ENCODE results near the gene MAB21L4. TPM values are rescaled to one million over a fixed set of nuclear protein-coding genes. Genes with fewer than 3 reads are reported as not detected.
"Not testable (repeated sequence)": the region's sequence is repeated elsewhere in the genome, so short reads cannot be mapped to it uniquely, and the experiment has no call there.

The MAB21L4 gene
- total and polyA plus RNA-seq, 5 experiments from 2014 or later, result not detected

DNA sequence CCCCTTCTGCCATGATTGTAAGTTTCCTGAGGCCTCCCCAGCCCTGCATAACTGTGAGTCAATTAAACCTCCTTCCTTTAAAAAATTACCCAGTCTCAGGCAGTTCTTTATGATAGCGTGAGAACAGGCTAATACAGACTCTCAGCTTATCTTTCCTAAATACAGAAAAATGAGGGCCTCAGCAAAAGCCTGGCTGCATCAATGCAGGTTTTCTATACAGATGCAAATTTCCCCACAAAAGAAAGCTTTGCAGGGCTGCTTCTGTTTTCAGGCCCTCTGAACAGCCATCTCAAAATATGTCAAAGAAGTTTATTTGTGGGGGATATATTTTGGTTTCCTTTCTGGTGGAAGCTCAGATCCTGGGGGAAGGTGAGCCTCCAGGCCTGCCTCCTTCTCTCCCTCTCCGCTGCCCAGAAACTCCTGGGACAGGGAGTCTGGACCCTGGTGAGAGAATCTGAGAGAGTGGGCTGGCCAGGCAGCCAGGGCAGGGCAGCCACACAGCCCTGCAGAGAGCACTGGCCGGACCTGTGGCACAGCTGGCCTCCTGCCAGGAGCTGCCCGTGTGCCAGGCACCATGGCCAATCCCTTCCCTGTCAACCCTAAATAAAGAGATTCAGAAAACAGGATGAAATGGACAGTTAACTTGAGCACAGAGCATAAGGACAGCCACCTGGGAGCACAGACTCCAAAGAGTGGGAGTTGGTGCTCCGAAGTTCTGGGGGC is 48.9 kb downstream of the MAB21L4 start:
- H3K27me3 Mint-ChIP-seq, result peaks cover 0 to 8% (median 0%) of the 10 kb centered on the region in 5 donors
- peaks cover 0 to 3% (median 0%) of the 10 kb centered on the region in 9 donors for H3K9me3 Mint-ChIP-seq
- no peak overlapping the region for H3K27ac Mint-ChIP-seq
- POLR2A ChIA-PET, result no interaction called here
- ATAC-seq (no peak), DNase-seq (no peak)
- H3K36me3 Mint-ChIP-seq, result no peaks in the 10 kb centered on the region
- H3K4me3 Mint-ChIP-seq, result no peak overlapping the region
- no peaks in the 10 kb centered on the region for H3K4me1 Mint-ChIP-seq

DNA sequence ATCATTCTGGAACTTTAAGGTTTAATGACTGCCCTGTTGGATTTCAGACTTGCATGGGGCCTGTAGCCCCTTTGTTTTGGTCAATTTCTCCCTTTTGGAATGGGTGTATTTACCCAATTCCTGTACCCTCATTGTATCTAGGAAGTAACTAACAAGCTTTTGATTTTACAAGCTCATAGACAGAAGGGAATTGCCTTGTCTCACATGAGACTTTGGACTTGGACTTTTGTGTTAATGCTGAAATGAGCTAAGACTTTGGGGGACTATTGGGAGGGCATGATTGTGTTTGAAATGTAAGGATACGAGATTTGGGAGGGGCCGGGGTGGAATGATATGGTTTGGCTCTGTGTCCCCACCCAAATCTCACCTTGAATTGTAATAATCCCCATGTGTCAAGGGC is 49.6 kb downstream of the MAB21L4 start:
- ATAC-seq, H3K9me3 Mint-ChIP-seq, H3K27me3 Mint-ChIP-seq, DNase-seq, POLR2A ChIA-PET, H3K27ac Mint-ChIP-seq, H3K36me3 Mint-ChIP-seq, H3K4me3 Mint-ChIP-seq, H3K4me1 Mint-ChIP-seq: not testable (repeated sequence)

DNA sequence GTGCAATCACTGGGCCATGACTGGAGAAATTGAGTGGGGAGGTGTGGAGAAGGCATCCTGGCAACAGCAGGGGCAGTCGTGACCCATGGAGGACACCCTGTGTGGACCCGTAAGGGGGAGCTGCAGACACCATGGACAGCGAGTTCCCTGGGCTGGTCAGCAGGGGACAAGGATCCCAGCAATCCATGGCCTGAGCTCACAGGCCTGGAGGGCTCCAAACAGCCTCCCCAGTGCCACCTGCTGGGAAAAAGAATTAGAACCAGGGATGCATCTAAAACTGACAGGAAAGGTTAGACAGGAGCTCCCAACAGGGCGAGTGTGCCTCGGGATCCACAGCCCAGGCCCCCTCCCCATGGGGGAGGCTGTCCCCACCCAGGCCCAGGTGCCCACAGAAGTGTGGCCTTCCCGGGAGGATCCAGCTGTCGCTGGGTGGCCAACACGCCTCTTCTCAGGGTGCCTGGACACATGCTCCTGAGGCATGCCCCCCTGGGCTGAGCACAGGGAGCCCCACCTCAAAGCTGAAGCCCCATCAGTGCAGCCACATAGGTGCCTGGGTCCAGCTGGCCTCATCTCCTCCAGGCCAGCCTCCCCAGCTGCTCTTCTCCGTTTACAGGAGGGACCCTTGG is 55.4 kb downstream of the MAB21L4 start:
- DNase-seq, result peak in 1 of 10 donors; percentile 27
- no peaks in the 10 kb centered on the region for H3K36me3 Mint-ChIP-seq
- H3K4me1 Mint-ChIP-seq, result no peaks in the 10 kb centered on the region
- peaks cover 0 to 10% (median 0%) of the 10 kb centered on the region in 5 donors for H3K27me3 Mint-ChIP-seq
- H3K4me3 Mint-ChIP-seq, result no peak overlapping the region
- POLR2A ChIA-PET, result no interaction called here
- peak; percentile 33 to 35 for ATAC-seq
- H3K9me3 Mint-ChIP-seq, result peaks cover 0 to 3% (median 0%) of the 10 kb centered on the region in 9 donors
- H3K27ac Mint-ChIP-seq, result peak overlapping the region in 3 of 10 donors; percentile 6 to 32 (median 15)

DNA sequence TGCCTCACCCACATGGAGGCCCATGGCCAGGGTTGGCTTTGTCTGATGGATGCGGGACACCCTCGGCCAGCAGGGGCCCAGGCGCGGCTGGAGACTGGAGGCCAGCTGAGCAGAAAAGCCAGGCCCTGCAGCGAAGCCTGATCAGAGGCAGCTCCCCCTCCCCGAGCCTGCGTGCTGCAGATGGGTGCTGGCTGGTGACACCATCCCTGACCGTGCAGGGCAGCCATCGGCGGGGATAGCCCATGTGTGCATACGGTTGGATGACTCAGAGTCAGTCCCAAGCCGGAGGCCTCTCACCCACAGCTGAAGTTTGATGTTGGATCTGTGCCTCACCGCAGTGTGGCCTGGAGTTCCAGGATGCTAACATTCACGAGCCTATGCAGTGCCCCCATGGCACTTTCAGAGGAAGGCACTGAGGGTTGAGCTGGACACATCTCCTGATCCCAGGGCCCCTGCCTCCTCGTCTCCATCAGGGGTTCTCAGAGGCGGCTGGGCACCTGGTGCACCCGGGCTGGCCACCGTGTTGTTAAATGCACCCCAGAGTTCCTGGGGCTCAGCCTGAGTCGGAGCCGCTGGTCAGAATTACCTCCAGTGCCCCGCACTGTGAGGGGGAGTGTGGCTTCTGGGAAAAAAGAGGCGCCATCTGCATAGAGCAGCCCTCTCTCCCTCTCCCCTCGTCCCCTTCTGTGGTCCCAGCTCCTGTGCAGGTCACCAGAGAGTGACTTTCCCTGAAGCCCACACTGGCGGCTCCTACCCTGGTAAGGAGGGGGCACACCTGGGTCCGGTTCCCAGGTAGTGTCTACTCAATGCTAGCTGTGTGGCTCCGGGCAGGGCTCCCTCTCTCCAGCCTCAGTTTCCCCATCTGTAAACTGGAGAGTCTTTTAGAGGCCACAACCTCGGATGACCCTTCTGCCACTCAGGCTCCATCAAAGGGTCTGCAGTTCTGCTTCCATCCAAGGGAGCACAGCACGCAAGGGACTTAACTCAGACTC is 56.5 kb downstream of the MAB21L4 start:
- Mint-ChIP-seq H3K9me3 (no peaks in the 10 kb centered on the region), H3K36me3 (no peaks in the 10 kb centered on the region), H3K4me1 (no peaks in the 10 kb centered on the region), H3K27ac (peak overlapping the region in 1 of 10 donors; percentile 6), H3K27me3 (peaks cover 0 to 4% (median 0%) of the 10 kb centered on the region in 5 donors), H3K4me3 (no peak overlapping the region)
- DNase-seq, result no peak
- no peak for ATAC-seq
- POLR2A ChIA-PET, result no interaction called here

DNA sequence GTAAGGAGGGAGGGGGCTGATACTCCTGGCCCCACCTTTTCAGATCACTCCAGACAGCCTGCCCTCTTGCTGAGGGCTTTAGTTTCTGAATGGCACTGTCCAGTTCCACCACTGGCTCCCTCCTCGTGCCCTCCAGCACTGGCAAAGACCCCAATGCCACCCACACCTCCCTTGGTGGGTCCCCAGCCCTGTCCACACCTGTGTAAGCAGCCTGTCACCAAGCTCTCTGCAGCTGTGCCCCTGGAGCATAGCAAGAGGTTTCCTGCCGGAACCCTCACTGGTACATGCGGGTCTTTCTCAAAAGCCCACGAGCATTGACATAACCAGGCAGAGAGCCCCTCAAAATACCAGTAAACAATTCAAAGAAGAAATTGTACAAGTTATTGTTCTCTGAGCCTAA is 58.3 kb downstream of the MAB21L4 start:
- ATAC-seq (no peak), DNase-seq (no peak)
- peaks cover 0 to 4% (median 0%) of the 10 kb centered on the region in 5 donors for H3K27me3 Mint-ChIP-seq
- POLR2A ChIA-PET, result no interaction called here
- H3K27ac Mint-ChIP-seq, result no peak overlapping the region
- H3K36me3 Mint-ChIP-seq, result no peaks in the 10 kb centered on the region
- H3K9me3 Mint-ChIP-seq, result no peaks in the 10 kb centered on the region
- H3K4me1 Mint-ChIP-seq, result no peaks in the 10 kb centered on the region
- H3K4me3 Mint-ChIP-seq, result no peak overlapping the region

DNA sequence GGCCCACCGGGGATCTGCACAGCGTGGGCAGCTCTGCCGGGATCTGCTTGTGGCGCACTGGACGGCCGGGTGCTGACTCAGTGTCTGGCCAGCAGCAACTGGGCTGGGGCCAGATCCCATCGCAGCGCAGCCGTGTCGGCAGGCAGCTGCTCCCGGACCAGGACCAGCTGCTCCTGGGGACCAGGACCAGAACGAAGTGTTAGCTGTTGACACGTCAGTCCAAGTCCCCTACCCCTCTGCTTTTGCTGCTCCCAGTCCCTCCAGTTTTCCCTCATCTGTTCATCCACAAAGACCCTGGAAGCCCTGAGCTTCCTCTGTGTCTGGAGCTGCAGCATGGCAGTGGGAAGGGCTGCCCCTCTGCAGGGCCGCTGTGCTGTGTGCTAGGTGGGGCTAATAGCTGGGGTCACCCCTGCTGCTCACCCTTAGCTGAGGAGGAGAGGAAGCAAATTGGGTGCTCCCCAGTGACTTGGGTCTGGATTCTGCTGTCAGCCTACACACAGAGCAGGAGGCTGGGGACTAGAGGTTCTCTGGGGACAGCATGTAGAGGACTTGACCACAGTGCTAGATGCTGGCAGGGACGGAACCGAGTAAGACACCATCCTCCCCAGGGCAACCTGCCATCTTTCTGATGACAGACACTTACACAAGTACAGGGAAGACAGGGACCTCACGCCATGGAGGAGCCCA is 59.0 kb downstream of the MAB21L4 start:
- Mint-ChIP-seq H3K36me3 (no peaks in the 10 kb centered on the region), H3K27me3 (peaks cover 0 to 4% (median 0%) of the 10 kb centered on the region in 5 donors), H3K27ac (no peak overlapping the region), H3K4me3 (no peak overlapping the region), H3K9me3 (peaks cover 0 to 2% (median 0%) of the 10 kb centered on the region in 9 donors), H3K4me1 (peaks cover 0 to under 1% (median under 1%) of the 10 kb centered on the region in 4 donors)
- ATAC-seq (no peak), DNase-seq (no peak)
- POLR2A ChIA-PET, result no interaction called here

Other genes with a start within 250 kb of the MAB21L4 start
- not detected for gene AQP12B, start 213.3 kb downstream of the MAB21L4 start, total RNA-seq
- not detected for gene AQP12B, start 213.3 kb downstream of the MAB21L4 start, polyA plus RNA-seq
- not detected for gene AQP12A, start 204.3 kb downstream of the MAB21L4 start, total RNA-seq
- gene AQP12A, start 204.3 kb downstream of the MAB21L4 start, polyA plus RNA-seq, result not detected
- gene KIF1A, start 75.9 kb downstream of the MAB21L4 start, total RNA-seq, result not detected
- gene KIF1A, start 75.9 kb downstream of the MAB21L4 start, polyA plus RNA-seq, result under 1 TPM in 1 of 3 donors, not detected in 2; 0.10 TPM
- gene AGXT, start 27.3 kb downstream of the MAB21L4 start, total RNA-seq, result not detected
- not detected for gene AGXT, start 27.3 kb downstream of the MAB21L4 start, polyA plus RNA-seq
- gene CROCC2, start 10.2 kb upstream of the MAB21L4 start, total RNA-seq, result not detected
- not detected for gene CROCC2, start 10.2 kb upstream of the MAB21L4 start, polyA plus RNA-seq
- gene SNED1, start 102.5 kb upstream of the MAB21L4 start, total RNA-seq, result 10 to 100 TPM; 91.8 to 99.9 TPM
- gene SNED1, start 102.5 kb upstream of the MAB21L4 start, polyA plus RNA-seq, result 1 to 10 TPM in 2 of 3 donors, under 1 TPM in 1; 0.60 to 3.0 (median 1.4) TPM
- gene MTERF4, start 206.1 kb upstream of the MAB21L4 start, total RNA-seq, result 100 to 1,000 TPM; 265 to 270 TPM
- gene MTERF4, start 206.1 kb upstream of the MAB21L4 start, polyA plus RNA-seq, result 10 to 100 TPM; 46.4 to 82.1 (median 57.8) TPM

All from naive thymus-derived CD8-positive, alpha-beta T cell (primary cell).